HG02870 (cell line): Measurements from ENCODE around the gene ANAPC2.
A peak's percentile ranks its signal among the peaks of the same experiment; 100 is the strongest.

Experiments used
- ATAC-seq: cut with Tn5 transposase; IDR thresholded peaks from one replicate; pipeline ENCODE4 v1.9.1; 2021; ENCODE audit warnings: mild to moderate bottlenecking, moderate library complexity; ENCODE audit not compliant: unreplicated experiment

ANAPC2 gene, protein sequence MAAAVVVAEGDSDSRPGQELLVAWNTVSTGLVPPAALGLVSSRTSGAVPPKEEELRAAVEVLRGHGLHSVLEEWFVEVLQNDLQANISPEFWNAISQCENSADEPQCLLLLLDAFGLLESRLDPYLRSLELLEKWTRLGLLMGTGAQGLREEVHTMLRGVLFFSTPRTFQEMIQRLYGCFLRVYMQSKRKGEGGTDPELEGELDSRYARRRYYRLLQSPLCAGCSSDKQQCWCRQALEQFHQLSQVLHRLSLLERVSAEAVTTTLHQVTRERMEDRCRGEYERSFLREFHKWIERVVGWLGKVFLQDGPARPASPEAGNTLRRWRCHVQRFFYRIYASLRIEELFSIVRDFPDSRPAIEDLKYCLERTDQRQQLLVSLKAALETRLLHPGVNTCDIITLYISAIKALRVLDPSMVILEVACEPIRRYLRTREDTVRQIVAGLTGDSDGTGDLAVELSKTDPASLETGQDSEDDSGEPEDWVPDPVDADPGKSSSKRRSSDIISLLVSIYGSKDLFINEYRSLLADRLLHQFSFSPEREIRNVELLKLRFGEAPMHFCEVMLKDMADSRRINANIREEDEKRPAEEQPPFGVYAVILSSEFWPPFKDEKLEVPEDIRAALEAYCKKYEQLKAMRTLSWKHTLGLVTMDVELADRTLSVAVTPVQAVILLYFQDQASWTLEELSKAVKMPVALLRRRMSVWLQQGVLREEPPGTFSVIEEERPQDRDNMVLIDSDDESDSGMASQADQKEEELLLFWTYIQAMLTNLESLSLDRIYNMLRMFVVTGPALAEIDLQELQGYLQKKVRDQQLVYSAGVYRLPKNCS

DNA sequence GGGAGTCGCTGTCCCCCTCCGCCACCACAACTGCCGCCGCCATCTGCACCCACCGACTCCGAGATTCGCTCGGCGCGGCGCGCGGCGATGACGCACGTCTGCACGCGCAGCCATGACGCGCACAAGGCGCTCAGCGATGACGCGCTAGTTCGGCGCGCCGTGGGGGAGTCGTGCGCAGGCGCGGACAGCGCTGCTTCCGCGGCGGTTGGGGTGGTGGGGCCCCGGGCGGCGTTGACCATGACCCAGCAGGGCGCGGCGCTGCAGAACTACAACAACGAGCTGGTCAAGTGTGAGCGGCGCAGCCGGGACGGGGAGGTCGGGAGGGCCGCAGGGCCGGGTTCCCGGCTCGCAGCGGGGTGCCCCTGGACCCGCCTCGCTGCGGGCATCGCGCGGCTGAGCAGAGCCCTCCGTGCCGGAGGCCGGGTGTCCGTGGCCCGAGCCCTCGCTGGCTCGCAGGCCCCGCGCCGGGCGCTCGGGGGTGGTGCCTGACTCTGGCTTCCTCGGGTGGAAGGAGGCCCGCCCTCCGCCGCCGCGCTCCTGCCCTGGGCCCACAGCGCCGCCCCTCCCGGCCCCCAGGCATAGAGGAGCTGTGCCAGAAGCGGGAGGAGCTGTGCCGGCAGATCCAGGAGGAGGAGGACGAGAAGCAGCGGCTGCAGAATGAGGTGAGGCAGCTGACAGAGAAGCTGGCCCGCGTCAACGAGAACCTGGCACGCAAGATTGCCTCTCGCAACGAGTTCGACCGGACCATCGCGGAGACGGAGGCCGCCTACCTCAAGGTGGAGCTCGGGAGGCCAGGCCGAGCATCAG is at the start of gene ANAPC2, which contains the start of gene SSNA1:
TSS of gene ANAPC2 (minus strand) at position 71 of the 807 bp plus-strand sequence. CDS start at position 43, 28 bp downstream.
TSS of gene SSNA1 (plus strand) at position 187 of the 807 bp plus-strand sequence. CDS start at position 238, 51 bp downstream.
- peak; percentile 71 for ATAC-seq

GRCh38 chr9:137236936-137237421 is 48.6 kb upstream of the ANAPC2 start:
- no peak for ATAC-seq

GRCh38 chr9:137236238-137236935 is 48.0 kb upstream of the ANAPC2 start:
- ATAC-seq: no peak

GRCh38 chr9:137235424-137236237 is 47.3 kb upstream of the ANAPC2 start:
- no peak for ATAC-seq

DNA sequence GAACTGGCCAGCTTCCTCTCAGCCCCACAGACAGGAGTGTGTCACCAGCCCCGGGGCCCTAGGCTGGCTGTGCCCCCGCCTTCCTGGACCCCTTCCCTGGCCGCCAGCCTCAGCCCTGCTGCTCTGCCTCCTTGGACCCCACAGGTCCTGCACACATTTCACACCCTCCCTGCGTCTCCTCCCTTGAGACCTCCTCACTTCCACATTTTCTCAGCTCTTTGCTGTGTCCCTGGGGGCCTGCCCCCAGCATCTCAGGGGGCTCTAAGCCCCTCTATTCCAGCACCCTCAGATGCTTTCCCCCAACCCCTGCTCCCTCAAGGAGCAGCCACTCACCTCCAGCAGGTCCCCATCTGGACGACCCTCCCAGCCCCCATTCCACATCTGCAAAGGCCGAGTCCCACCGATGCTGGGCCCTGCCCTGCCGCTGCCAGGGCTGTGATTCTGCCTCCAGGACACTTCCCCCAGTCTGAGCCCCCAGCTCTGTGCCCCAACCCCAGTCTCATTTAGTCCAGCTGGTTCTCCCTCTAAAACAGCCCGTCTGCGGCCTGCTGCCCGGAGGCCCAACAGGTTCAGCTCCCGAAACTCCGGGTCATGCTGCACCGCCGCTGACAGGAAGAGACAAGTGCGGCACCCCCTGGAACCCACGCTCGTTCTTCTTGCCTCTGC is 46.5 kb upstream of the ANAPC2 start:
- no peak for ATAC-seq

GRCh38 chr9:137234055-137234697 is 45.8 kb upstream of the ANAPC2 start:
- no peak for ATAC-seq

DNA sequence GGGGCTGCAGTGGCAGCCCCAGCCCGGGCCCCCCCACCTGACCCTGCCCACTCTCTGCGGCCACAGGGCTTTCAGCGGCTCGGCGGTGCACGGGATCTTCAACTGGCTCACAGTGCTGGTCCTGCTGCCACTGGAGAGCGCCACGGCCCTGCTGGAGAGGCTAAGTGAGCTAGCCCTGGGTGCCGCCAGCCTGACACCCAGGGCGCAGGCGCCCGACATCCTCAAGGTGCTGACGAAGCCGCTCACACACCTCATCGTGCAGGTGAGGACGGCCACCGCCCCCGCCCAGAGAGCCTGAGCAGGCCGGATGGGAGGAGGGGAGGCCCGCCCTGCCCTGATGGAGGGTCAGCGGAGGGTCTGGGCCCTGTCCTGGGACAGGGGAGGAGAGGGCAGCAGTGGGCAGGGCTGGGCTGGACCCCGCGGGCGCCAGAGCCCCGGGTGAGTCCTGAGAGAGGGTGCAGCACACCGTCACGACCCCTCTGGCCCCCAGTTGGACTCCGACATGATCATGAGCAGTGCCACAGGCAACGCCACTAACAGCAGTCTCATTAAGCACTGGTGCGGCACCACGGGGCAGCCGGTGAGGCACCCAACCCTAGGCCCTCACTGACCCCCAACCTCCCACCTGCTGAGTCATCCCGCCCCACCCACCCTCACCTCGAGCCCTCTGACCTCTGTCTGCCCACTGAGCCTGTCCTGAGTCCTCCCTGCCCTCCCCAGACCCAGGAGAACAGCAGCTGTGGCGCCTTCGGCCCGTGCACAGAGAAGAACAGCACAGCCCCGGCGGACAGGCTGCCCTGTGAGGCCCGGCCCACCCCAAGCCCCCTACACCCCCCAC is 45.0 kb upstream of the ANAPC2 start:
- ATAC-seq: no peak

GRCh38 chr9:137232510-137232909 is 44.1 kb upstream of the ANAPC2 start:
- no peak for ATAC-seq

GRCh38 chr9:137232101-137232500 is 43.7 kb upstream of the ANAPC2 start:
- no peak for ATAC-seq

DNA sequence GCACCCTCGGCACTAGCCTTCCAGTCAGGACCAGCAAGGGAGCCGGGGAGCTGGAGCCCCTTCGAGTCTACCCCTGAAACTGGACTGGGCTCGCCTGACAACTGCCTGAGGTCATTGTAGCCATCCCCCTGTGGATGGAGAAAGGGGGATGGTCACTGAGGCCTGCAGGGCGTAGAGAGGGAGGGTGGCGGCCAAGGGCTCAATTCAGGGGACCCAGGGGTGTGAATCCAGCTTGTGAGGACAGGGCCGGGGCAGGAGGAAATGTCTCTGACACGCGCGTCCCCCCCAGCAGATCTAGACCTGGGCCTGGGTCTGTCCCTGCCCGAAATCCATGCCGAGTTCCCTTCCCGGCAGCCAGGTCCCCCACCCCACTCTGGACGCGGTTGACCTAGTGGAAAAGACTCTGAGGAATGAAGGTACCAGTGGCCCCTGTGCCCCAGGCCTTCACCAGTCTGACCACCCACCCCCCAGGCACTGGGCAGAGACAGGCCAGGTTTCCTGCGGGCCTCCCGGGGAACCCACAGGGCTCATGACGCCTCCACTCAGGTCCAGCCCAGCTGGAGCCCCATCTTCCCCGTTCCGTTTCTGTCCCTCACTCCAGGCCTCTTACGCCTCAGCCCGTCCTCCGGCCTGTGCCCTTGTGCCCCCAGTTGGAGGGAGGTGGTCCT is 43.1 kb upstream of the ANAPC2 start:
- no peak for ATAC-seq

DNA sequence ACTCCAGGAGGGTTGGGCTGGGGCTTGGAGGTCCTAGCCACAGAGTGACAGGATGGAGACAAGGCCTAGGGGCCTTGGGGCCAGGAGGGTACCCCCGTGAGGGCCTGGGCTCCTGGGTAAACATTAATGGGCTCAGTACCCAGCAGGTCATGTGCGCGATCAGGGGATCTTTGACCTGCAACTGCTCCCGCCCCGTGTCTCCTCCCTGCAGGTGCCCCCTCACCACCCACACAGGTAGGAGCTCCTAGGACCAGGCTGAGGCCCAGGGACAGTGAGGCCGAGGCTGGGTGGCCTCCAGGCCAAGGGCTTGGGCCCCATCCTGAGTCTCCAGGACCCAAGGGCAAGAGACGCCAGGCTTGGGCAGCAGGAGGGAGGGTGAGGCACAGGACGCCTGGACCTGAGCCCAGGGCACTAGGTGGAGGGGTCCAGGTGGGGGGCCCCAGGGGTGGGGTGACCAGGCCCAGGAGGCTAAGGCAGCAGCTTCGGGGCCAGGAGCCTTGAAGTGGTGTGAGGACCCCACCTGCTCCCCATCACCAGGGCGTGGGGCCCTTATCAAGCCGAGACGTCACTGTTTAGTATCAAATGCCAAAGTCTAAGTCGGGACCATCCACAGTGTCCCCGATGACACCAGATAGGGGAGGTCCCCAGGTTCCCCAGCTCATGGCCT is 42.5 kb upstream of the ANAPC2 start, which contains the start of gene SLC34A3:
TSS of gene SLC34A3 (plus strand) at position 197 of the 667 bp plus-strand sequence. CDS start 802 bp downstream, outside the sequence.
- no peak for ATAC-seq

DNA sequence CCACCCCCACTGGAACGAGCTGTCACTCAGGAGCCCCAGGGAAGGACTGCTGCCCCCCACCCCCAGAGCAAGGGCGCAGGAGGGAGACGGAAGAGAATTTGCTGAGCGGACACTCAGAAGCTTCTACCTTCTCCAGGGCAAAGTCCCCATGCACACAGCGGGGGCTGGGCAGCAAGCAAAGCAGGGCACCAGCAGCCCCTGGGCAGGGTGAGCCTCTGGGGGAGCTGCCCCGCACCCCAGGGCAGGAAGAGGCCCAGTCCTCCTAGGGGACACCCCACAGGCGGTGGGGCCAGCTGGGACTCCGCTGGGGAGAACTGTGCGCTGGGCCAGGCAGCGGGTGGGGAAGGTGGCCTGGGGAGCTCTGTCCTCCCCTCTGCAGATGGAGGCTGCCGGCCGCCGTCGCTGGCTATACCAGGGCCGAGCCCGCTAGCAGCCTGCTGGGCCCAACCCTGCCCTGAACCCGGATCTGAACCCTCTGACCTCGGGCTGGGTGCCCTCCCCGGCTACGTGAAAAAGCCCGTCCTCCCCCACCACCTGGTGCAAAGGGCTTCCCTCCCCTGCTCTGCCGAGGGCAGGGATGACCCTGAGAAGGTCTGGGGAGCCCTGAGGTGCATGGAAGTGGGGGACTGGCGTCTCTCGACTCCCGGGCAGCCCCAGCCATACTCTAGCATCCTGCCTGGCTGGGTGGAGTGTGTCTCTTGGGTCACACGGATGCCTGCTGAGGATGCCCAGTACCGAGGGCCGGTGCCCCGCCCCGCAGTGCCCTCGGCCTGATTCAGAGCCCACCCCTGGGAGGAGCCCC is 41.7 kb upstream of the ANAPC2 start:
- no peak for ATAC-seq

GRCh38 chr9:137228968-137229896 is 40.9 kb upstream of the ANAPC2 start:
- ATAC-seq: no peak

DNA sequence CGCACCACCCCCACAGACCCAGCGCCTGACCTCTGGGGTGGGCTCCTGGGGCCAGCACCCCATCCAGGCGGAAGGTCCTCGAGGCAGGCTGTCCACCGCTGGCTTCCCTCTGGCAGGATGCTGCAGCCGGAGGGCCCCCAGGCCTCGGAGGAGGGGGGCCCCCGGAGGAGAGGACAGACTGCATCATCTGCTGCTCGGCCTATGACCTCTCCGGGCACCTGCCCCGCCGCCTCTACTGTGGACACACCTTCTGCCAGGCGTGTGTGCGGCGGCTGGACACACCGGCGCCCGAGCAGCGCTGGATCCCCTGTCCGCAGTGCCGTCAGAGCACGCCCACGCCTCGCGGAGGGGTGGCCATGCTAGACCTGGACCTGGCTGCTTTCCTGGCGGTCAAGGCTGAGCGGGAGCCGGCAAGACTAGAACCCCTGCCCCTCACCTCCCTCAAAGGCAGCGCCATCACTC is 40.2 kb upstream of the ANAPC2 start:
- no peak for ATAC-seq
